Liver (tissue), 9 donors: ENCODE data around the gene HOXD11. TPM values are rescaled to one million over a fixed set of nuclear protein-coding genes. Genes with fewer than 3 reads are reported as not detected.

Source experiments
- DNase-seq: peaks from one replicate; pipeline ENCODE4 v3.0.0-alpha.2; 2017; ENCODE audit warnings: low spot score
- H3K27ac ChIP-seq, 2 donors: one replicate each; pipeline ENCODE4 v1.7.0; 2013; ENCODE audit warnings: inconsistent platforms in 2 of 2, low read length in 2 of 2, control low read depth in 1 of 2, low read depth in 1 of 2, mild to moderate bottlenecking in 1 of 2
- H3K27me3 ChIP-seq, 4 donors: one replicate each; pipeline versions ENCODE4 v1.6.1 to v1.7.0; 2013; ENCODE audit warnings: low read length in 3 of 4, inconsistent platforms in 1 of 4, mild to moderate bottlenecking in 1 of 4, moderate library complexity in 1 of 4; ENCODE audit not compliant: control insufficient read depth in 4 of 4, insufficient read depth in 4 of 4
- H3K36me3 ChIP-seq, 4 donors: one replicate each; pipeline versions ENCODE4 v1.6.1 to v1.7.0; 2013; ENCODE audit warnings: low read length in 3 of 4, mild to moderate bottlenecking in 3 of 4, low read depth in 1 of 4, moderate library complexity in 1 of 4; ENCODE audit not compliant: control insufficient read depth in 4 of 4, insufficient read depth in 3 of 4
- H3K4me1 ChIP-seq, 4 donors: one replicate each; pipeline versions ENCODE4 v1.6.1 to v1.7.0; 2013; ENCODE audit warnings: low read length in 3 of 4, mild to moderate bottlenecking in 3 of 4, moderate library complexity in 1 of 4; ENCODE audit not compliant: control insufficient read depth in 4 of 4, insufficient read depth in 4 of 4
- H3K4me3 ChIP-seq, 3 donors: one replicate each; pipeline versions ENCODE4 v1.6.1 to v1.7.0; 2013; ENCODE audit warnings: low read length in 3 of 3, control low read depth in 1 of 3, low read depth in 1 of 3, mild to moderate bottlenecking in 1 of 3
- H3K9ac ChIP-seq, 2 donors: one replicate each; pipeline ENCODE4 v1.7.0; 2013; ENCODE audit warnings: low read length in 2 of 2, mild to moderate bottlenecking in 2 of 2, moderate library complexity in 2 of 2, control low read depth in 1 of 2, low read depth in 1 of 2
- H3K9me3 ChIP-seq, 4 donors: one replicate each; pipeline versions ENCODE4 v1.6.1 to v1.7.0; 2013; ENCODE audit warnings: low read length in 3 of 4; ENCODE audit not compliant: control insufficient read depth in 4 of 4
- ATF3 ChIP-seq: IDR thresholded peaks from 2 replicates; pipeline ENCODE4 v1.6.1; 2016; ENCODE audit warnings: antibody characterized with exemption
- CTCF ChIP-seq: fragments of 150-350 bp; IDR thresholded peaks from 2 replicates; pipeline ENCODE4 v1.5.1; 2017; ENCODE audit warnings: improper control_type of control experiment, low read depth, low read length; ENCODE audit not compliant: missing input control
- EGR1 ChIP-seq, 2 donors: IDR thresholded peaks; 2 replicates each; pipeline ENCODE4 v1.6.1; 2016 to 2018; ENCODE audit warnings: antibody characterized with exemption in 2 of 2, low read depth in 2 of 2
- FOXA1 ChIP-seq: IDR thresholded peaks from 2 replicates; pipeline ENCODE4 v1.6.1; 2016; ENCODE audit warnings: antibody characterized with exemption
- FOXA2 ChIP-seq: IDR thresholded peaks from 2 replicates; pipeline ENCODE4 v1.6.1; 2016; ENCODE audit warnings: antibody characterized with exemption
- HNF4A ChIP-seq, 2 donors: conservative IDR thresholded peaks; 2 replicates each; pipeline ENCODE4 v1.6.1; 2016; ENCODE audit warnings: antibody characterized with exemption in 2 of 2, mild to moderate bottlenecking in 2 of 2
- MAX ChIP-seq: IDR thresholded peaks from 2 replicates; pipeline ENCODE4 v1.6.1; 2016; ENCODE audit warnings: antibody characterized with exemption
- NR2F2 ChIP-seq: IDR thresholded peaks from 2 replicates; pipeline ENCODE4 v1.6.1; 2016; ENCODE audit warnings: antibody characterized with exemption
- RAD21 ChIP-seq, 2 donors: IDR thresholded peaks; 2 replicates each; pipeline ENCODE4 v1.6.1; 2016; ENCODE audit warnings: antibody characterized with exemption in 2 of 2, mild to moderate bottlenecking in 2 of 2
- REST ChIP-seq: IDR thresholded peaks from 2 replicates; pipeline ENCODE4 v1.6.1; 2016; ENCODE audit warnings: antibody characterized with exemption, mild to moderate bottlenecking
- RXRA ChIP-seq, 2 donors: IDR thresholded peaks; 2 replicates each; pipeline ENCODE4 v1.6.1; 2017 to 2018; ENCODE audit warnings: antibody characterized with exemption in 2 of 2, mild to moderate bottlenecking in 1 of 2
- SP1 ChIP-seq: IDR thresholded peaks from 2 replicates; pipeline ENCODE4 v1.6.1; 2018; ENCODE audit warnings: antibody characterized with exemption, mild to moderate bottlenecking
- WGBS: extraction: QIAGEN DNeasy Blood & Tissue Kit; methylation state at CpG from one replicate; pipeline ENCODE4 v1.1.7; 2013; 5-methylcytosine and 5-hydroxymethylcytosine counted together
- polyA plus RNA-seq, 2 donors: library from polyadenylated mRNA; stranded (reverse) in 1 of 2; unstranded in 1 of 2; fragments of 200-250 nt in 1 of 2; fragments of >200 nt in 1 of 2; fragmentation: Nextera tagmentation in 1 of 2; extraction: Ambion mirVana in 1 of 2; gene quantifications; one replicate each; pipeline versions ENCODE4 v1.2.1 to v1.2.3, GENCODE V29; 2013 to 2015
- total RNA-seq, 2 donors: library from RNA; depleted of rRNA; stranded (reverse); fragments of >200 nt; gene quantifications; one replicate each; pipeline ENCODE4 v1.2.3, GENCODE V29; 2014
- donor health status: healthy.
- donor health status: healthy.
- donor health status: healthy.
- donor health status: healthy.
- donor health status: healthy.

The HOXD11 gene
- total and polyA plus RNA-seq, 4 donors, result not detected

- no peak for DNase-seq
- Histone ChIP-seq H3K9me3 (peaks cover 0 to 25% (median 5%) of the 10 kb centered on the region in 4 donors), H3K27ac (no peak overlapping the region), H3K36me3 (no peaks in the 10 kb centered on the region), H3K9ac (no peak overlapping the region), H3K4me3 (no peak overlapping the region), H3K27me3 (peaks cover 5 to 64% (median 39%) of the 10 kb centered on the region in 4 donors), H3K4me1 (peaks cover 0 to 16% (median 5%) of the 10 kb centered on the region in 4 donors)
- TF ChIP-seq FOXA2, result no peak
- TF ChIP-seq FOXA1, result no peak
- WGBS, result 7% methylated on average over 25 of the region's 25 CpGs
Observed at GRCh38 chr2:176078541-176079284, 28.4 kb upstream of the HOXD11 start.

GRCh38 chr2:176079285-176079830, 27.7 kb upstream of the HOXD11 start:
- Histone ChIP-seq H3K4me3 (peak overlapping the region in 1 of 3 donors; percentile 35), H3K36me3 (no peaks in the 10 kb centered on the region), H3K4me1 (peaks cover 0 to 16% (median 5%) of the 10 kb centered on the region in 4 donors), H3K9me3 (peaks cover 0 to 27% (median 5%) of the 10 kb centered on the region in 4 donors), H3K27me3 (peaks cover 5 to 68% (median 40%) of the 10 kb centered on the region in 4 donors), H3K9ac (no peak overlapping the region), H3K27ac (no peak overlapping the region)
- WGBS, result 6% methylated on average over 30 of the region's 30 CpGs
- DNase-seq, result peak; percentile 30
- TF ChIP-seq RAD21 (IDR thresholded peaks at IDR 0.05), result no peak
- no peak for TF ChIP-seq ATF3
- no peak for TF ChIP-seq NR2F2
- TF ChIP-seq CTCF, result no peak
- TF ChIP-seq RXRA (IDR thresholded peaks at IDR 0.05), result no peak
- no peak for TF ChIP-seq SP1
- no peak for TF ChIP-seq MAX
- no peak for TF ChIP-seq REST
- no peak for TF ChIP-seq HNF4A (conservative IDR thresholded peaks at IDR 0.05)
- TF ChIP-seq EGR1 (IDR thresholded peaks at IDR 0.05; ENCODE audit: low read depth in 2 of 2), result no peak
